Measurements from ENCODE around the gene DNAH5.

DNA sequence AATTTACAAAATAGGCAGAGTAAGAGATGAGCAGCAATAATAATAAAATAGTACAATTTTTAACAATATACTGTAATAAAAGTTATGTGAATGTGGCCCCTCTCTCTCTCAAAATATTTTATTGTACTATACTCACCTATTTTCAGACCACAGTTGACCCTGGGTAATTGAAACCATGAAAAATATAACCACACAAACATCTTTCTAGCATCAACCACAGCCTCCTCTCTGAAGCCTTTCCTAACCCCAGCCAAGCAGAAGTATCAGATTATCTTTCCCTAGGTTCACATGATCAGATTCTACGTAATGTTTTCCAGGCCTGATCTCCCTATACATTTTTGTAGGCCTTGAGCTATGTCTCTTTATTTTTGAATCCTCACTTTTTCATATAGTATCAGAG lies 35.2 kb downstream of the DNAH5 start:
- TF ChIP-seq POLR2A (IDR thresholded peaks at IDR 0.05) (no peak), POLR2AphosphoS5 (IDR thresholded peaks at IDR 0.05) (no peak)
- TF ChIP-seq, protein P1, sequence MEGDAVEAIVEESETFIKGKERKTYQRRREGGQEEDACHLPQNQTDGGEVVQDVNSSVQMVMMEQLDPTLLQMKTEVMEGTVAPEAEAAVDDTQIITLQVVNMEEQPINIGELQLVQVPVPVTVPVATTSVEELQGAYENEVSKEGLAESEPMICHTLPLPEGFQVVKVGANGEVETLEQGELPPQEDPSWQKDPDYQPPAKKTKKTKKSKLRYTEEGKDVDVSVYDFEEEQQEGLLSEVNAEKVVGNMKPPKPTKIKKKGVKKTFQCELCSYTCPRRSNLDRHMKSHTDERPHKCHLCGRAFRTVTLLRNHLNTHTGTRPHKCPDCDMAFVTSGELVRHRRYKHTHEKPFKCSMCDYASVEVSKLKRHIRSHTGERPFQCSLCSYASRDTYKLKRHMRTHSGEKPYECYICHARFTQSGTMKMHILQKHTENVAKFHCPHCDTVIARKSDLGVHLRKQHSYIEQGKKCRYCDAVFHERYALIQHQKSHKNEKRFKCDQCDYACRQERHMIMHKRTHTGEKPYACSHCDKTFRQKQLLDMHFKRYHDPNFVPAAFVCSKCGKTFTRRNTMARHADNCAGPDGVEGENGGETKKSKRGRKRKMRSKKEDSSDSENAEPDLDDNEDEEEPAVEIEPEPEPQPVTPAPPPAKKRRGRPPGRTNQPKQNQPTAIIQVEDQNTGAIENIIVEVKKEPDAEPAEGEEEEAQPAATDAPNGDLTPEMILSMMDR (IDR thresholded peaks at IDR 0.05 in 8 of 11, conservative IDR thresholded peaks at IDR 0.05 in 3 of 11) = no peak
